G401 (cell line): ENCODE data around the gene B3GALT4. TPM values are rescaled to one million over a fixed set of nuclear protein-coding genes. Genes with fewer than 3 reads are reported as not detected.

Source experiments
- DNase-seq: peaks from one replicate; pipeline ENCODE4 v3.0.0-alpha.2; 2015; ENCODE audit warnings: low spot score
- in situ Hi-C: cut with HindIII; loops from 2 replicates; pipeline ENCODE4 v1.10.0; 2016; ENCODE audit warnings: low sequenced_read_pairs, mixed read lengths
- total RNA-seq: library from RNA; depleted of rRNA; stranded (reverse); fragments of >200 nt; shearing (Covaris generic); gene quantifications from 2 replicates; pipeline ENCODE4 v1.2.3, GENCODE V29; 2014

Gene B3GALT4
- total RNA-seq, 1 experiment from 2014 or later, result 0.61 TPM

- peak; percentile 96 for DNase-seq
- in situ Hi-C loops, result no loop called here
Measured at GRCh38 chr6:33312361-33313104, 35.6 kb downstream of the B3GALT4 start.

DNA sequence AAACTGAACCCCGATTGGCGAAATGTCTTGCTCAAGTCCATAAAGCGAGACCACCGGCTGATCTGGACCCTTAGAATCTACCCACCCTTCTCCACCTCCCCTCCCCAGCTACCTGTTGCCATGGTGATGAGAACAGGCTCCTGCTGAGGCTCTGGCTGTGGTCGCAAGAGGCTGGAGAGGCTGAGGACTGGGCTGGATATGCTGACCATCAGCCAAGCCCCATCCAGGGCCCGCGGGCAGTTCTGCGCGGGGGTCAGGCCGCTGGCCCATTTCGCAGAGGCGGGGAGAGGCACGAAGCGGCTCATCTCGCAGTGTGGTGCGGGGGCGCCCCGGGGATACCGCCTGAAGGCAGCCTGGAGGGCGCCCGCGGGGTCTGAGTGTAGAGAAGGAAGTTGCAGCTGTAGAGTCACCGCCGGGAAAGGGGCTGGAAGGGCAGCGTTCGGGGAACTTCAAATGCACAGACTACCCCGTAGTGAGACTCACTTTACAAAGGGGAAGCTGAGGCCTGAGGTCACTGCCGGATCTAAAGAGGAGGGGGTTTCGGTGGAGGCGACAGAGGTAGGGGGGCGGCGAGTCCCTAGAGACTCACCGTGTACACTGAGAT lies 36.3 kb downstream of the B3GALT4 start:
- DNase-seq, result peak; percentile 40
- in situ Hi-C loops, result no loop called here

DNA sequence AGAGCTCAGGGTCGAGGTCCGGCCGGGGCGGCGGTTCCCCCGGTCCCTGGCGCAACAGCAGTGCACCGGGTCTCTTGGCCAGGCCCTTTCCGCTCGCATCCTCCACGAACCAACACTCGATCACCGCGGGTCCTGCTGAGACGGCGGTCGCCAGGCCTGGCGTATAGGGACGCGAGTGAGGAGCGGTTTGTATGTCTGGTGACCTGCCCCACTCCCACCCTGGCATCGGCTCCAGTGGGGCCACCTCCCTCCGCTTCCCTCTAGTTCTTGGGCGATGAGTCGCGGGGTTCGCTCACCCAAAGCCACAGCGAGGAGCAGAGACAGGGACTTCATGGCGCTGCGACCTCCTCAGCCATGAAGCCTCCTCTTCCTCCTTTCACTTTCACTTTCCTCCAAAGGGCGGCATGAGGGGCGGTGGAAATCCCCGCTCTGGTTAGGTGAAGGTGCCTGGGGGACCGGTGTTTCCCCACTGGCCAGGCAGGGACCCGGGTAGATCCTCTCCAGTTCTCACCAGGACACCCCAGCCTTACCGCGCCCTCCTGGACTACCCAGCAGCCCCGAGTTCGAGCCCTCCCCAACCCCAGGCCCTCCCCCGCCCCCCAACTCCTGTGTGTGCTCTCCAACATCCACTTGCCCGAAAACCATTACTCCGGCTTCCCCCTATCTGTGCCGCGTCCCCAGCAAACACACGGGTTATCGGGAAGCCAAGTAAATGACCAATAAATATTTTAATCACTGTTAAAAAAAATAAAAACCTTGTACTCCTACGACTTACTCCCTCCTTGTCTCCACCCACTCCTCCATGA lies 37.0 kb downstream of the B3GALT4 start, which contains the start of gene TAPBP:
Gene TAPBP (minus strand): TSS at position 370 of the 806 bp plus-strand sequence. CDS start 37 bp downstream, at position 333.
- in situ Hi-C loops, result no loop called here
- DNase-seq, result peak; percentile 61

DNA sequence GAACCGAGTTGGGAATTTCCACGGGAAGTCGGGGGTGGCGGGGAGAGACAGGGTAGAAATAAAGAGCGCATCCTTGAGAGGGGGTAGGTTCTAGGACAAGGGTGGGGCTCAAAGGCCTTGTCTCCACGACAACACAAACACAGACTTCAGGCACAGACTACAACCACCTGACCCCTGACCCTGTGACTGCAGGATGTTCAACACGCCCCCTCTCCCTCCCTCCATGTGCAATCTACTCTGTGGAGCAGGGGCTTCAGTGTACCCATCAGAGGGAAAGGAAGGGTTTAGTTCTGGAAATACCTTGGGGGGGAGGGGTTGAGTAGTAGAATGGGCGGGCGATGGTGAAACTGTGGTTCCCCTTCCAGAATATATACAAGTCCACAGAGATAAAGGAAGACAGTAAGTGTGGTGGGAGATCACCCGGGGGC lies 37.6 kb downstream of the B3GALT4 start:
- in situ Hi-C loops, result no loop called here
- DNase-seq, result peak; percentile 50

DNA sequence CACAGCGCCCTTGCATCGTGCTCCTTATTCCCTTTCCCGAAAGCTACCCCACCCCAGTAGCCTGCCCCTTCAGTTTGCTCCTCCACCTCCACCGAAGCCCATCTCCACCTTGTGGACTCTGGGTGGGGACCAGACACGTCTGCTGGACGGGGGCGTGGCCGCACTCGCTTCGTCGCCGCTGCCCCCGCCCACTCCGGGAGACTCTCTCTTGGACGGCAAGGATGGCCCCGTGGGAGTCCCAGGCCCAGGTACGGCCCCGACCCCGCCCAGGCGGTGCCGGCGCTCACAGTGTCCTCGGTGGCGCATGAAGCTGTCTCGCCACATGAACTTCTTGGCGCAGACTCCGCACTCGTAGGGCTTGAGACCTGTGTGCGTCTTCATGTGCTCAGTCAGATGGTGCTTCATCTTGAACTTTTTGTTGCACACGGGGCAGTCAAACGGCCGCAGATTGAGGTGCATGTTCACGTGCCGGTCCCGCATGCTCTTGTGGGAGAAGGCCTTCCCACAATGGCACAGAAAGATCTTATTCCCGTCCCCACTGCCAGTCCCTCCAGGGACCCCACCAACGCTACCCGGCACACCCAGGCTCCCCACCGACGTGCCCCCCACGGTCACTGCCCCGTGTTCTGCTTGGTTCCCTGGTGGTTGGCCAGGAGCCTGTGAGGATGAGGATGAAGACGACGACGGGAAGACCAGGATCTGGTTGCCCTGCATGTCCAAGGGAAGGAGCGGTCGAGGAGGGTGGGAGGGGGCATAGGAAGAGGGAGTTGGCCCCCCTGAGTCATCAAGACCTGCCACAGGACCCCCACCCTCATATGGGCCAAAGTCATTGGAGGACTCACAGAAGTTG lies 38.2 kb downstream of the B3GALT4 start:
- no peak for DNase-seq
- in situ Hi-C loops, result no loop called here

DNA sequence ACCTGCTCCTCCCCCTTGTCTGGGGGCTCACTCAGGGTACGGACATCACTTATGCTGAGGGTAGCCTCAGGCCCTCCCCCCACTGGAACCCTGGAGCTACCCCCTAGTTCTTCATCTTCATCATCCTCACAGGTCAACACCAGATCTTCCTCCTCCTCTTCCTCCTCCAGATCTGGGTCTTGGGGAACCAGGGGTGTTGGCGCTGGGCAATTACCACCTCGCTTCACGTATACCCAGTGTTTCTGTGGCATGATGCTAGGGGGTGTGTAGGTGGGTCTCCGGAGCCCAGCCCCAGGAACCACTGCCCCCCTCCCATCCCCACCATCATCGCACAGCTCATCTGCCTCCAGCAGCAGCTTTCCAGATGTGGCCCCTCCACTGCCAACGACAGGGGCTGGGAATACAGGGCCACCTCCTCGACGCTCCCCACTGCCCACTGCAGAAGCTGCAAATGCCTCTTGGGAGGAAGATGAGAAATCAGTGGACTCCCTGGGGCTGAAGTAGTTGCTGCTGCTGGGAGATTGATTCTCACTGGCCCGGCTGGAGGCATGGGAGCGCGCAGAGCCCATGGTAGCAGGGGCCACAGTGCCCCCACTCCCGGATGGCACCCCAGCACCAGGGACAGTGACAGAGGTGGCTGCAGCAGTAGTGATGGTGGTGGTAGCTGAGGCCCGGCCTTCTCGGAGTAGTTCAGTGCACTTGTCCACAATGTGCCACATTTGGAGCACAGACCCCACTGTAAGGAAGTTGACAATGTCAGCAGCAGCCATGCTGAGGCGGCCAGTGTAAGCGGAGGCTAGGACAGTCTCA lies 39.1 kb downstream of the B3GALT4 start:
- in situ Hi-C loops, result no loop called here
- no peak for DNase-seq

- in situ Hi-C loops, result no loop called here
Measured at GRCh38 chr6:33316603-33317418, 39.9 kb downstream of the B3GALT4 start.

DNA sequence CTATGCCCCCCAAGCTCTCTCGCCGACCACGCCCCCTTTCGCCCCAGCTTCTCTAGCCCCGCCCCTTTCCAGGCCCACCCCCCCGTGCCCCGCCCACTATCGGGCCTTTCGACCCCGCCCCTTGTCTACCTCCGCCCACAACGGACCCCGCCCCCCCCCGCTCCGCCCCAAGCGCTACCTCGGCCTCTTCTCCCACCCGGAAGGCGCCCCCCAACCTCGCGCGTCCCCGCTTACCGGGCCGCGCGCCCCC lies 40.4 kb downstream of the B3GALT4 start:
- in situ Hi-C loops, result no loop called here
- DNase-seq, result no peak

More at GRCh38 chr6:33316603-33317418, 39.9 kb downstream of the B3GALT4 start:
- peak; percentile 19 for DNase-seq

- in situ Hi-C loops, result no loop called here
- peak; percentile 100 for DNase-seq
Measured at GRCh38 chr6:33317669-33318425, 40.9 kb downstream of the B3GALT4 start, which contains the start of gene ZBTB22. Gene ZBTB22, minus strand, starts transcription at chr6:33317744. Its CDS starts 828 bp downstream, at chr6:33316916.

DNA sequence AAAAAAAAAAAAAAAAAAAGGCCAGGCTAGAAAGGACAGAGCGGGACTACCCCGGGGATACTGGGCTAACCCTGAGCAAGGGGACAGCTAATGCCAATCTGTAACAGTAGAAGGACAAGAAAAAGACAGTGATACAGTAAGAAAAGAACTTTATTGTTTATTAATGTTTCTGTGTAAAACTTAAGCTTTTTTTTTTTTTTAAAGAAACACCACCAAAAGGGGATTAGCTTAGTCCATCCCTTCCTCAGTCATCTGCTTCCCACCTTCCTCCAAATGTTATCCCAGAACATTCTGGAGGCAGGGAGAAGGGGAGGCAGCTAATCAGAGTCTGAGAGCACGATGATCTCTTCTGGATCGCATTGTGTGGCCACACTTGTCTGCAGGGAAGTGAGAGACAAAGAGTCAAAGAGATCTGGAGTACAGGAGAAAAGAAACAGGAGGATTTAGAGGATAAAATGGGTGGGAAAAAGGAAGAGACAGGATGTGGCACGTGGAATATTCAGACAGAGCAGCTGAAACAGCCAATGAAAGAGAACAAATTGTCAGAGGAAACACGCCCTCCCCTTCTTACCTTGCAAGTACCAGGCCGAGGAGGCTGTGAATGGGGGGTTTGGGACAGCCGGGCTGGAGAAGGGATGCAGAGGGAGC lies 41.6 kb downstream of the B3GALT4 start:
- in situ Hi-C loops, result no loop called here
- no peak for DNase-seq

- in situ Hi-C loops, result no loop called here
- DNase-seq, result no peak
Measured at GRCh38 chr6:33319939-33320314, 43.0 kb downstream of the B3GALT4 start.

DNA sequence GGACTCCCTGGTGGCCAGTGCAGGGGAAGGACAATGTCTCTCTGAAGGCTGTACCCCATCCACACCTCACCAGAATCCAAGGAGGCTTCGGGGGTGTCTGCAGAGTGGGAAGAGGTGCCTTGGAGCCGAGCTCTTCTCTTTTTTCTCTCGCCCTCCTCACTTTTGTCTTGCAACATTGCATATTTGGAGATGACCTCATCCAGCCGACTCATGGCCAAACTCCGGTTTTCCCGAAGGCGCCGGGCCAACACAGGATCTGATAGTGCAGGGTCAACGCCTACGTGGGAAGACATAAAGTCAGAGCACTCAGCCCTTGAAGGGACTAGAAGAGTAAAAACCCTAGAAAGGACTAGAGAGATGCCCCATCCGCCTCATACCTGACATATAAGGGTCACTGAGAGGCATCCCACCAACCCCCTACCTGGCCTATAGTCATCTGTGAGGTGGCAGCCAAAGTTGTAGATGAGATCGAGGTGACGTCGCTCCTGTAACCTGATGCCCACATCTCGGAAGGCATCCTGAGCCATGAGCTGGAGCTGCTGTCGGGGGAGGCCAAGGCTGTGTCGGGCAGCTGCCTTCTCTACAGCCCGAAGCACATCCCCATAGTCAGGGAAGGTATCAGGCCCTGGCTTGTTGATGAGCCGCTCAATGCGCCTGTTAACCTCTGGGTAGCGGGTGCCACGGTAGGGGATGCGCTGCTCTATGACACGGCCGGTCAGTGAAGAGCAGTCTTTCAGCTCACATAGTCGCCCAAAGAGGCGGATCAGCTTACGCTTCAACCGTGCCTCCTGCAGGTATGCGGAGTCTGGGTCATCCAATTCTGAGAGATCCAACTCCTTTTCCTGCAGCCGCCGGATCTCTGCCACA lies 43.6 kb downstream of the B3GALT4 start:
- in situ Hi-C loops, result no loop called here
- DNase-seq, result no peak

GRCh38 chr6:33321227-33321626 lies 44.3 kb downstream of the B3GALT4 start:
- DNase-seq, result no peak
- in situ Hi-C loops, result no loop called here

GRCh38 chr6:33323623-33323948 lies 46.7 kb downstream of the B3GALT4 start:
- in situ Hi-C loops, result no loop called here
- DNase-seq, result no peak

- in situ Hi-C loops, result no loop called here
- DNase-seq, result no peak
Measured at GRCh38 chr6:33324125-33324524, 47.2 kb downstream of the B3GALT4 start.
